ENCODE data around the gene FLOT1. TPM values are rescaled to one million over a fixed set of nuclear protein-coding genes. Genes with fewer than 3 reads are reported as not detected.
A peak's percentile ranks its signal among the peaks of the same experiment; 100 is the strongest.

The FLOT1 gene
- total and polyA plus RNA-seq, 2 of the 13 experiments (the other 11 are each of a cell fraction or from before 2014, with no cell fraction given), result 82.3 to 130 TPM

GRCh38 chr6:30719791-30720737, 22.4 kb downstream of the FLOT1 start, which contains the start of gene TUBB (continued):
- peak; percentile 74; the same call in 1 of the 2 replicates for TF ChIP-seq CSRNP1 (CRISPR knock-in tag; IDR thresholded peaks at IDR 0.05)
- no peak for TF ChIP-seq RFX1 (IDR thresholded peaks at IDR 0.05)
- TF ChIP-seq SMARCE1 (IDR thresholded peaks at IDR 0.05; ENCODE audit: borderline replicate concordance), result no peak
- no peak; the same call in 1 of the 2 replicates for TF ChIP-seq ZNF3 (CRISPR knock-in tag; IDR thresholded peaks at IDR 0.05)
- no peak for TF ChIP-seq MLXIP (CRISPR knock-in tag; IDR thresholded peaks at IDR 0.05; ENCODE audit: borderline replicate concordance)
- no peak; the same call in 1 of the 2 replicates for TF ChIP-seq ZNF83 (CRISPR knock-in tag; IDR thresholded peaks at IDR 0.05; ENCODE audit: borderline replicate concordance)
- TF ChIP-seq XBP1 (CRISPR knock-in tag; IDR thresholded peaks at IDR 0.05), result 0 out of 2 replicates have a peak, but pooled peaks have one; percentile 31
- peak; percentile 78 for TF ChIP-seq YY1 (IDR thresholded peaks at IDR 0.05; ENCODE audit: insufficient read depth, insufficient replicate concordance, low read depth, low read length)
- no peak for TF ChIP-seq SOX6 (IDR thresholded peaks at IDR 0.05)
- peak; percentile 89 for TF ChIP-seq SOX6 (CRISPR knock-in tag; IDR thresholded peaks at IDR 0.05)
- TF ChIP-seq SKI (IDR thresholded peaks at IDR 0.05; ENCODE audit: partially characterized antibody), result peak; percentile 13
- TF ChIP-seq ZNF296 (CRISPR knock-in tag; conservative IDR thresholded peaks at IDR 0.05), result peak; percentile 65; the same call in 1 of the 2 replicates
- TF ChIP-seq MAZ (IDR thresholded peaks at IDR 0.05; ENCODE audit: borderline replicate concordance, low read depth, low read length), result peak; percentile 93
- no peak; the same call in none of the 2 replicates for TF ChIP-seq MAZ (CRISPR knock-in tag; IDR thresholded peaks at IDR 0.05; ENCODE audit: low read depth)
- TF ChIP-seq NFKBIZ (CRISPR knock-in tag; IDR thresholded peaks at IDR 0.05), result peak; percentile 61; the same call in 1 of the 2 replicates
- TF ChIP-seq SALL2 (CRISPR knock-in tag; IDR thresholded peaks at IDR 0.05), result peak; percentile 60; the same call in 1 of the 2 replicates
- 0 out of 2 replicates have a peak, but pooled peaks have one; percentile 45 for TF ChIP-seq ZNF430 (CRISPR knock-in tag; IDR thresholded peaks at IDR 0.05)
- peak; percentile 54; the same call in 1 of the 2 replicates for TF ChIP-seq KDM2A (CRISPR knock-in tag; IDR thresholded peaks at IDR 0.05; ENCODE audit: borderline replicate concordance, low read depth)
- no peak for TF ChIP-seq HNRNPL (IDR thresholded peaks at IDR 0.05; ENCODE audit: low read depth, low read length)
- peak; percentile 23; the same call in 1 of the 2 replicates for TF ChIP-seq HDAC2 (CRISPR knock-in tag; IDR thresholded peaks at IDR 0.05)
- TF ChIP-seq PHF8 (CRISPR knock-in tag; IDR thresholded peaks at IDR 0.05), result peak; percentile 67
- peak; percentile 67; the same call in 1 of the 2 replicates for TF ChIP-seq SIN3A (IDR thresholded peaks at IDR 0.05; ENCODE audit: borderline replicate concordance, low read depth, low read length)
- TF ChIP-seq FOXO4 (CRISPR knock-in tag; conservative IDR thresholded peaks at IDR 0.05), result peak; percentile 72; the same call in 1 of the 2 replicates
